ENCODE measurements around the gene MRS2.

- no peak for TF ChIP-seq CEBPZ (IDR thresholded peaks at IDR 0.05; ENCODE audit: borderline replicate concordance, low read depth, low read length)
- TF ChIP-seq THRA (IDR thresholded peaks at IDR 0.05), result no peak
- no peak for TF ChIP-seq ZNF449 (CRISPR knock-in tag; IDR thresholded peaks at IDR 0.05)
Measured at GRCh38 chr6:24445704-24446103, 43.0 kb downstream of the MRS2 start.

All from K562 (cell line).